ENCODE results near the gene FGF3. TPM values are rescaled to one million over a fixed set of nuclear protein-coding genes. Genes with fewer than 3 reads are reported as not detected.

FGF3 gene
- total and polyA plus RNA-seq, 11 donors: not detected

GRCh38 chr11:69854713-69855112, 35.5 kb upstream of the FGF3 start:
- H3K4me1 ChIP-seq: no peaks in the 10 kb centered on the region
- intact Hi-C loops (cut with DNase I): no loop called here

GRCh38 chr11:69852056-69852455, 32.8 kb upstream of the FGF3 start:
- Histone ChIP-seq H3K9me3 (peaks cover 0 to 24% (median 6%) of the 10 kb centered on the region in 12 donors), H3K27me3 (peaks cover 0 to 49% (median 11%) of the 10 kb centered on the region in 9 donors), H3K4me1 (no peaks in the 10 kb centered on the region), H3K36me3 (no peaks in the 10 kb centered on the region), H3K27ac (no peak overlapping the region), H3K4me3 (no peak overlapping the region)
- 27 to 43% (median 39%) methylated on average over 2 of the region's 2 CpGs for WGBS, 4 donors
- DNase-seq (no peak), ATAC-seq (no peak)
- TF ChIP-seq POLR2A (IDR thresholded peaks at IDR 0.05) (no peak), CTCF (IDR thresholded peaks at IDR 0.05) (no peak)
- intact Hi-C loops (cut with DNase I): no loop called here

More at GRCh38 chr11:69854713-69855112, 35.5 kb upstream of the FGF3 start:
- Histone ChIP-seq H3K9me3 (peaks cover 0 to 17% (median 6%) of the 10 kb centered on the region in 12 donors), H3K27ac (no peak overlapping the region), H3K4me3 (no peak overlapping the region), H3K36me3 (no peaks in the 10 kb centered on the region), H3K27me3 (peaks cover 0 to 48% (median 8%) of the 10 kb centered on the region in 9 donors)
- DNase-seq (no peak), ATAC-seq (no peak)
- TF ChIP-seq POLR2A (IDR thresholded peaks at IDR 0.05) (no peak), CTCF (IDR thresholded peaks at IDR 0.05) (no peak)
- WGBS, 4 donors: 70 to 76% (median 74%) methylated on average over 2 of the region's 2 CpGs

GRCh38 chr11:69848201-69848600, 29.0 kb upstream of the FGF3 start:
- DNase-seq: no peak
- ATAC-seq: no peak
- H3K4me3 ChIP-seq: no peak overlapping the region
- H3K27ac ChIP-seq: no peak overlapping the region
- intact Hi-C loops (cut with DNase I): no loop called here
- TF ChIP-seq POLR2A (IDR thresholded peaks at IDR 0.05): no peak
- TF ChIP-seq CTCF (IDR thresholded peaks at IDR 0.05): no peak
- H3K36me3 ChIP-seq: no peaks in the 10 kb centered on the region
- H3K9me3 ChIP-seq: peaks cover 0 to 18% (median 4%) of the 10 kb centered on the region in 12 donors
- peaks cover 0 to 36% (median 9%) of the 10 kb centered on the region in 9 donors for H3K27me3 ChIP-seq
- no peaks in the 10 kb centered on the region for H3K4me1 ChIP-seq

GRCh38 chr11:69844396-69844795, 25.2 kb upstream of the FGF3 start:
- Histone ChIP-seq H3K27ac (no peak overlapping the region), H3K36me3 (no peaks in the 10 kb centered on the region), H3K4me1 (no peaks in the 10 kb centered on the region), H3K9me3 (peaks cover 0 to 7% (median 0%) of the 10 kb centered on the region in 12 donors), H3K4me3 (no peak overlapping the region), H3K27me3 (peaks cover 0 to 18% (median 6%) of the 10 kb centered on the region in 9 donors)
- intact Hi-C loops (cut with DNase I): loop anchor here in 1 of 10 donors (5.0 kb wide), 1 partner anchor 157 kb away; no protein-coding TSS in a partner anchor
- DNase-seq: no peak
- ATAC-seq: no peak
- TF ChIP-seq CTCF (IDR thresholded peaks at IDR 0.05) (no peak), POLR2A (IDR thresholded peaks at IDR 0.05) (no peak)
- 93 to 97% (median 95%) methylated on average over 6 of the region's 6 CpGs for WGBS, 4 donors
